ENCODE measurements around the gene OR9A4.
"Not testable (repeated sequence)": the region's sequence is repeated elsewhere in the genome, so short reads cannot be mapped to it uniquely, and the experiment has no call there.

The OR9A4 gene

GRCh38 chr7:141916099-141916498 is at the start of gene OR9A4:
Gene OR9A4 (plus strand): TSS chr7:141916399. CDS start chr7:141918876, 2,477 bp downstream.
- no peak for DNase-seq

GRCh38 chr7:141866974-141867373 is 49.2 kb upstream of the OR9A4 start:
- no peak for DNase-seq

- no peak for DNase-seq
Observed at GRCh38 chr7:141872931-141873330, 43.3 kb upstream of the OR9A4 start.

GRCh38 chr7:141874787-141875186 is 41.4 kb upstream of the OR9A4 start:
- no peak for DNase-seq

- no peak for DNase-seq
Observed at GRCh38 chr7:141875453-141875852, 40.7 kb upstream of the OR9A4 start.

- DNase-seq: no peak
Observed at GRCh38 chr7:141876371-141876770, 39.8 kb upstream of the OR9A4 start.

GRCh38 chr7:141877365-141877764 is 38.8 kb upstream of the OR9A4 start:
- no peak for DNase-seq

- DNase-seq: no peak
Observed at GRCh38 chr7:141880960-141881359, 35.2 kb upstream of the OR9A4 start.

- no peak for DNase-seq
Observed at GRCh38 chr7:141884539-141885225, 31.5 kb upstream of the OR9A4 start.

- no peak for DNase-seq
Observed at GRCh38 chr7:141889321-141889720, 26.9 kb upstream of the OR9A4 start.

- DNase-seq: no peak
Observed at GRCh38 chr7:141891336-141891735, 24.9 kb upstream of the OR9A4 start.

- DNase-seq: not testable (repeated sequence)
Observed at GRCh38 chr7:141899366-141899765, 16.8 kb upstream of the OR9A4 start.

- no peak for DNase-seq
Observed at GRCh38 chr7:141906285-141906684, 9.9 kb upstream of the OR9A4 start.

GRCh38 chr7:141911391-141911790 is 4.8 kb upstream of the OR9A4 start:
- DNase-seq: no peak

GRCh38 chr7:141915565-141915964 is 634 bp upstream of the OR9A4 start:
- no peak for DNase-seq

GRCh38 chr7:141920281-141920680 is 4.1 kb downstream of the OR9A4 start:
- DNase-seq: no peak

GRCh38 chr7:141928146-141928844 is 12.1 kb downstream of the OR9A4 start:
- no peak for DNase-seq

- no peak for DNase-seq
Observed at GRCh38 chr7:141928845-141929195, 12.6 kb downstream of the OR9A4 start.

- no peak for DNase-seq
Observed at GRCh38 chr7:141930211-141930610, 14.0 kb downstream of the OR9A4 start.

- DNase-seq: no peak
Observed at GRCh38 chr7:141941075-141941474, 24.9 kb downstream of the OR9A4 start.

- no peak for DNase-seq
Observed at GRCh38 chr7:141943846-141944245, 27.6 kb downstream of the OR9A4 start.

- DNase-seq: no peak
Observed at GRCh38 chr7:141944811-141945210, 28.6 kb downstream of the OR9A4 start.

- no peak for DNase-seq
Observed at GRCh38 chr7:141945356-141945755, 29.2 kb downstream of the OR9A4 start.

- DNase-seq: no peak
Observed at GRCh38 chr7:141946796-141947195, 30.6 kb downstream of the OR9A4 start, which contains the start of gene CLEC5A. Gene CLEC5A (minus strand): TSS chr7:141946974. CDS start chr7:141946292, 682 bp downstream.

GRCh38 chr7:141949021-141949420 is 32.8 kb downstream of the OR9A4 start:
- DNase-seq: no peak

Data from NCI-H2107 (cell line).